NCI-H2196 (cell line): Measurements from ENCODE around the gene CASQ1.

Source experiments
- DNase-seq: peaks from one replicate; lab custom pipeline; 2025; ENCODE audit not compliant: unreplicated experiment; lab: John Stamatoyannopoulos, UW

Gene CASQ1

DNA sequence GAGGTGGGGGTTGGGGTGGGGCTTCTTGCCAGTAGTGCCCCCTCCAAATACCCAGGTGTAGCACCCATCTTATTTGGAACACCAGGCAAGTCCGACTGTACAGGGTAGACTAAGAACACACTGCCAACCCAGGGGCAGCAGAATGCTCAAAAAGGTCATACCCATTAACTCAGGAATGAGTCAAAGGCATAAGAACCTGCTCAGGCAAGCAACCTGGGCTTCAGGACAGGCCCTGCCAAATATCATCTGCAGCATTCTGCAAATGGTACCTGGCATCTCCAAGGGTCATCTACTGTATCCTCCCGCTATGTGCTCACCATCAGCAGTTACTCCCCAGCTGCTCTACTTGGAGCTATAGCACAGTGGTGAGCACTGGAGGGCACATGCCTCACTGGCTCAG, 34.2 kb downstream of the CASQ1 start:
- no peak for DNase-seq

DNA sequence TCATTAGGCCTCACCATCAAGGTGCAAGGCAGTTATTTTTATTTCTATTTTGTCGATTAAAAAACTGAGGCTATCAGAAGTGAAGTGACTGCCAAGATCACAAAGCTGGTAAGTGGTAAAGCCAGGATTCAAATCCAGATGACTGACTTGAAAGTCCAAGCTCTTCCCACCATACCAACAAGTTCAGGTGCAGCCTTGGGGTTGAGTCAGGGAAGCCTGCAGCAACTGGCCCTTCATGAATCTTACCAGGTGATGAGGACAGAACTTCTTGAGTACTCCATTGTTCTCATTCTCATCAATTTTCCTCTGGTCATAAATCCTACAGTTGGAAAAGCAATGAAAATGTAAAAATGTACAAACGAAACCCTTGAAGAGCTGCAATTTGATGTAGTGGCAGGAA, 35.0 kb downstream of the CASQ1 start:
- DNase-seq = no peak

DNA sequence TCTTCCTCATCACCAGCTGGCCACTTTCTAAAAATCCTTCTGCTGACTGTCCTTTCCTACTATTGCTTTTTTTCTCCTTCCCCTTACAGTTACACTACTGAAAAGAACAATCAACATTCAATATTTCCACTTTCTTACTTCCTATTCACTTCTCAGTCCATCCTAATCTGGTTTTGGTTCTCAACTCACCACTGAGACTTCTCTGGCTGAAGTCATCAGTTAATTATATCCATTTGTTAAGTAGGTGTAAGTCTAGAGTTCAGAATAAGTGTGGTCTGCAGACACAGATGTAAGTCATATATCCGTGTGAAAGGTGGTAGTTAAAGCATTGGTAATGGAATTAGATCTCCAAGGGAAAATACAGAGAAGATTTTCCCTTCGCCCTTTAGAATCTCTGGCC, 36.2 kb downstream of the CASQ1 start:
- no peak for DNase-seq

DNA sequence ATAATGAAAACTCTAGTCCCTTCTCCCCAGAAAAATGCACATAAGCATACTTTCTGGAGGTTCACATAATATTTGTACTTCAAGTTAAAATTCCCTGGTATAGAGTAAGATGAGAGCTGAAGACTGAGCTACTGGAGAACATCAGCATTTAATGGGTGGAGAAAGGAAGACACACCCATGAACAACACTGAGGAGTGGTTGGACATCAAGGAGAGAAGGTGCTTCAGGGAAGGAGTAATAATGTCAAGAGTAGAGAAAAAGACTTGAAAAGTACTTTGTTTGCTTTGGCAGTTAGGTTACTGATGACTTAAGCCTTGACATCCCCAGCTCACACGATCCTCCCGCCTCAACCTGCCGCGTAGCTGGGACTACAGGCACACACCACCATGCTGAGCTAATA, 36.7 kb downstream of the CASQ1 start:
- no peak for DNase-seq

DNA sequence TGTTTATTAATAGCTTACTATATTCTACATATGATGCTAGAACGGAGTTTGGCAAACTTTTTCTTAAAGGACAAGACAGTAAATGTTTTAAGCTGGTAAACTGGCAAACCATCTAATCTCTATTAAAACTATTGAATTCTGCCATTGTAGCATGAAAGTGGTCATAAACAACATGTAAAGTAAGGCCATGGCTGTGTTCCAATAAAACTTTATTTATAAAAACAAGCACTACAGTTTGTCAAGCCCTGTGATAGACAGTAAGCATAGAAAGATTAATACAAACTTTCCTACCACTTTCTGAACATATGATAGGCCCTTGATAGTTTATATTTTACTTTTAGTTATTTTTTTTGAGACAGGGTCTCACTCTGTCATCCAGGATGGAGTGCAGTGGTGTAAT, 37.2 kb downstream of the CASQ1 start:
- DNase-seq = no peak

DNA sequence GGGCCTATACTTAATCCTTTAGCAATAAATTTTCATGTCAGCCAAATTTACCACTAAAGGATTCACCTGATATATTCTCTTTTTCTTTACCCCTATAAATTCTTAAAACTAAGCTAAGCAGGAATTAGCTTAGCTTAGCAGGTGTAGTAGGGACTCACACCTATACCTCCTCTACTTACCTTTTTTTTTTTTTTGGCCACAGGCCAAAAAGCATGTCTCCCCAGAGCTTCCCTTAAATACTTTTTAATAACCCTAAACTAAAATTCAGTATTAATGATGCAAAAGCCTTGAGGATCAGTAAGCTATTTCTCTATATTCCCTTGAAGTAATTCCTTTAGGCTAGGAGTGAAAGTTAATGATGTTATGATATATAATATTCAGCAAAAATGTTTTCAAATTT, 38.1 kb downstream of the CASQ1 start:
- no peak for DNase-seq

DNA sequence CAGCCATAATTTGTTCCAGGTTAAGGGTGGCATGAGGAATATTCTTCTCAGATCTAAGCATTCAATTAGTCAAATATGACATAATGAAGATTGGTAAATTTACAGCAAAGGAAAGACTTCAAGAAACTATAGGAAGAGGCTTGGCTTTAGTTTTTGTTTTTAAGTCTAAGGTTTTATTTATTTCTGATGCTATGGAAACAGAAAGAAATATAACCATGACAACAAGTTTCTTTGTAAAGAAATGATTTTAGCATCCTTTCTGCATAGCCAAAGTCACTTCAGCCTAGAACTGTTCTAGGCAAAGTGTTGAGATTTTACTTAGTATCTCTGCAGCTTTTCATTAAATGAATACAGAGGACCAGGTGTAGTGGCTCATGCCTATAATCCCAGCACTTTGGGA, 42.5 kb downstream of the CASQ1 start:
- no peak for DNase-seq

DNA sequence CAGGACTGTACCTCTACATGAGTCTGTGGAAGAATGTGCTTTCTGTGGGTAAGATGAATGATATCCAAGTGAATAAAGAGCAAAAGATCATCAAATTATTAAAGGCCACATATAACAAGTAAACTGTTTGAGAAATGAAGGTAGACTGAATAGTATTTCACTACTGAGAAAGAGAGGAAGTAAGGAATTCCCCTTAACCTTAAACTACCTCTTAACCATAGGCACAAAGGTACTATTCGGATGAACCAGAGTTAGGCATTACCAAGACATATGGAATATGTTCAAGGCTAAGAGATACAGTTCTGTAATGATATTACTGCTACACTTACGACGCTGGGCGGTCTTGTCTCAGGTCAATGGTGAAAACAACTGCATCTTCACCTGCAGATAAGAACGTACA, 46.4 kb downstream of the CASQ1 start:
- no peak for DNase-seq

DNA sequence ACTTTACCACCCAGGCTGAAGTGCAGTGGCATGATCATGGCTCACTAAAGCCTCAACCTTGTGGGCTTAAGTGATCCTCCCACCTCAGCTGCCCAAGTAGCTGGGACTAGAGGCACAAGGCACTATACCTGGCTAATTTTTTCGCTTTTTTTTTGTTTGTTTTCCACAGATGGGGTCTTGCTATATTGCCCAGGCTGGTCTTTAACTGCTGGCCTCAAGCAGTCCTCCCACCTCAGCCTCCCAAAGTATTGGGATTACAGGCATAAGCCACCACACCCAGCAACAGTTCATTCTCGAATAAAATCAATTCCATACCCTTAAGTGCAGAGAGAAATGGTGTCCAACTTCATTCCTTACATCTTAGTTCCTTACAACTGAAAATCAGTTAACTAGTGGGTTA, 47.2 kb downstream of the CASQ1 start:
- DNase-seq = no peak

DNA sequence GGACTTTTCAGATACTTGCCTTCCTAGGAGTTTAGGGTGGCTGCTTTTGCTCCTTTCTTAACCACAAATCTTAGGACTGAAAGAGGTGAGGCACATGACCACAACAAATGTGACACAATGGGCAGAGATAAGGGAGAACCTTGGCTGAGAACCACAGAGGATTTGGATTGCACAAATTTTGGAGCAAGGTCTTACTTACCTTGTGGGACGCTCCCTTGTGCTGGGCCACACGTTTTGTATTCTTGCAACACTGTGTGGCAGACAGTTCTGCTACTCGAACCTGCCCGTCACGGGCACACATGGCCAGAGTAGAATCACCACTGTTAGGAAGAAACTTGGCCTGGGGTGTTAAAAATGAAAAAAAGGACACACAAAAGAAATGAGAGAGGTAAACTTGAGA, 48.0 kb downstream of the CASQ1 start:
- DNase-seq = no peak

DNA sequence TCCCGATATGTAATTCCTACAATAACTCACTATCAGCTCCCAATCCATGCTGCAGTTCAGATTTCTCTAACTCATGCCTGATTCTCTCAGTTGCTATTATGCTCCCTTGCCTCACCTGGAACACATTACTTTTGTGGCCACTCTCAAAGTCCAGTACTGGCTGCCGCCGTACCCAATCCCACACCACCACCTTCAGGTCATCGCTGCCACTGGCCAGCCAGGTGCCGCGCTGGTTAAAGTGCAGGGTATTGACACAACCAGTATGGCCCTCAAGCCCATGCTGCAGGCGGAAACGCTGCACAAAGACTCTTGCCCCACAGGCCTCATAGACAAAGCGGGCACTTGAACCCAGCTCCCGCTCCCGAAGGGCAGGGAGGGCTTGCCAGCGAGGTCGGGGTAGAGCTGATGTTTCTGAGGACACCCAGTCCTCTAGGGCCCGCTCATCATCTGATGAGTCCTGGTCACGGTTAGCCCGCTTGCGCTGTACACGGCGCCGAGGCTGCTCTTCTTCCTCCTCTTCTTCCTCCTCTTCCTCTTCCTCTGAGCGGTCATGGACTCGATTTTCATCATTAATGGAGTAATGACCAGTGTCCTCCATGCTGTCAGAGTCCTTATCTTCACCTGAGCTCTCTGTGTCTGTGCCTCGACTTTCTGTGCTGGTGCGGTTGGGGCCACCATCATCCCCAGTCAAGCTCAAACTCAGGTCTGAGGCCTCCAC, 49.4 kb downstream of the CASQ1 start:
- no peak for DNase-seq

DNA sequence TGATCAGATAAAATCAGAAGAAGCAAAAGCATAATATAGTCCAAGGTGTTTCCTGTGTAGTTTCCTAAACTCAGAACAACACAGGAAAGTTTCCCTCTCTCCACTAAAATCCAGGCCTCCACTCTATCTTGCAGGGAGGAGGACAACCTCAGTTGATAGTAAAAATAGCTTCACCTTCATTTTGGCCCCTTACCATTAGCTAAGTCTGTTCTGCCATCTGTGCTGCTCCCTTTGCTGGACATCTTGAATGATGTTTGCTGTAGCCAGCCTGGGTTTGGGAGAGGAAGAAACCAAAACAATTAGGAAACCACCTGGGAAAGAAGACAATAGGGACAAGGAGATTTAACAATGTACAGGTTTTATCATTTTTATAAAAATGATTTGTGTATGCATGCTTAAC, 53.4 kb downstream of the CASQ1 start:
- no peak for DNase-seq

DNA sequence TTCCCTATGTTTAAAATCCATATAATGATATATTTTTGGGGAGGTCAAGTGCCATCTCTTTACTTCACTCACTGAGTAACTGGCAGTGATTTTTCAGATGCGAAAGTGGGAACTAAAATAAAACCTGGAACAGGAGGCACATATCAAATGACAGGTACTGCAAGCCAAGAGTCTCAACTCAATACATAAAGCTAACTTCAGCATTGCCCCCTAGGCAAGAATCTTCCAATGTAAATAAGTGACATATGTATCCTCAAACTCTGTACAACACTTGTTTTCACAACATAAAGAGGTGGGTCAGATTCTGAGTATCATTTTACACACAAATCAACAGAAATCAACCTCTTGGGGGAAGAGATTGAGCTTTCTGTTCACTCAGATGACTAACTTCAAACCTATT, 53.8 kb downstream of the CASQ1 start:
- DNase-seq = no peak

DNA sequence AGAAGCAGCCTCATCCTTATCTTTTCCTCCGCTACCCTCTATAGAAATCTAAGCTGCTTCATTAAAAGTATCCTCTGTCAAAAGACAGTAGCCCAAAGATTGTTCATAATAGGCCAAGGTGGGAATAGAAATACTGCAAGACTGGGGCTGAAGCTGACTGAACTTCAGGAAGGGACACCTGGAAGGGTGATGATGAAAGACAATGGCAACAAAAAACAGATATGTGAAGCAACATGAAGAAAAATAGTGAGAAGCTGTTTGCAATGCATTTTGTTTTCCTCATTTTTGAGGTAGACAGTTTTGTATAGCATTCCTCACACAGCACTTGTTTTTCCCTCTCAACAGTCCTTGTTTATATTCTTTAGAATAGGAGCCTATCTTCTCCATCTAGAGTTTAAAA, 55.1 kb downstream of the CASQ1 start:
- no peak for DNase-seq

DNA sequence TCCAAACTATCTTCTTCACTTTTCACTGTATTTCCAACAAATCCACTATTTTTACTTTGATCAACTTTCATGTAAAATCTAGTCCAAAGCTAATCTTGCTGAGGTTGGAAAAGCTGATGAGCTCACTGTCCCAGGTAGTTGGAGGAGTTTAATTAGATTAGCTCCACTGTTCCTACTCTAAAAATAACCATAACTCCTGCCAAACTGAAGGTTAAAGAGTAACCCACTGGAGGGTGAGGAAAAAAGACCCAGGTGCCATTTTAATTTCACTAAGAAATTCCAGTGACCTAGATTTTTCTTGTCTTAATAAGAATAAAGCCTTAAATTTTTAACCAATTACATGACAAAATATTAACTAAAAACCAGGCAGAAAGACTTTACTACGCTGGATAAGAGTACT, 56.7 kb downstream of the CASQ1 start:
- DNase-seq = no peak

DNA sequence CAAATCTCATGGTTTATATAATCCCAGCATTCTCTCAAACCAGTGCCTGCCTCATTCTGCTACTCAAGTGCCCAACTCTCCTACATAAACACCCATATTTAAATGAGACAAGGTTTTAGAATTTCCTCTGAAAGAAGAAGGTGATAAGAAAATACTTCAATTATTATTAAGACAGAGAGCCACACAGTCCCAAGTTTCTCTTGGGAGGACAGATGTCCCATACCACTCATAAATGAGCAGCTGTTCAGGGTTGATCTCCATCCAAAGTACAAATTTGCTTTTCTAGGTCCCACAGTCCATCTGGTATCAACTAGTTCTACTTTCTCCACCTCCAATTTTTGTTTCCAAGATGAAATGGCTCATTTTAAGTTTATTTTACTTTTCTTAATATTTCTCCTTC, 60.6 kb downstream of the CASQ1 start:
- no peak for DNase-seq
